ENCODE data around the gene YLPM1.

The YLPM1 gene

GRCh38 chr14:74816124-74816523 lies 53.0 kb downstream of the YLPM1 start:
- H3K4me3 ChIP-seq (ENCODE audit: insufficient read length, low read depth), result no peak overlapping the region
- TF ChIP-seq ZNF274 (IDR thresholded peaks at IDR 0.05; ENCODE audit: low read depth, low read length) (no peak), SUZ12 (IDR thresholded peaks at IDR 0.05; ENCODE audit: extremely low read depth, insufficient read depth, insufficient read length) (no peak)
- no peak overlapping the region for H3K9ac ChIP-seq (ENCODE audit: insufficient read length, low read depth)
- DNase-seq (ENCODE audit: low read depth, low spot score), result no peak
- H3K4me1 ChIP-seq (ENCODE audit: insufficient read depth, insufficient read length), result no peaks in the 10 kb centered on the region
- no peaks in the 10 kb centered on the region for H3K9me3 ChIP-seq (ENCODE audit: insufficient read depth, low read length)
- H3K36me3 ChIP-seq (ENCODE audit: insufficient read depth, insufficient read length, low read length), result peaks cover 63% of the 10 kb centered on the region
- H3K27me3 ChIP-seq (ENCODE audit: insufficient read depth, insufficient read length), result no peaks in the 10 kb centered on the region

DNA sequence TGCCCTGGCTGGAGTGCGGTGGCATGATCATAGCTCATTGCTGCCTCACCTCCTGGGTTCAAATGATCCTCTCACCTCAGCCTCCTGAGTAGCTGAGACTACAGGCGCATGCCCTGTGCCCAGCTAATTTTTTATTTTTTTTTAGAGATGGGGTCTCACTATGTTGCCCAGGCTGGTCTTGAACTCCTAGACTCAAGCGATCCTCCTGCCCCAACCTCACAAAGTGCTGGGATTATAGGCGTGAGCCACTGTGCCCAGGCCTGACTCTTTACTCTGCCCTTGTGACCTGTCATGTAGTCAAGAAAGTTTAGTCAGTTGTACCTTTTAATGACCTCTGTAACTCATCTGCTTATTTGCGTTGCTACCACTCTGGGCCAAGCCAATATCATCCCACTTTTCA lies 57.2 kb downstream of the YLPM1 start:
- Histone ChIP-seq H3K4me1 (ENCODE audit: insufficient read depth, insufficient read length) (no peaks in the 10 kb centered on the region), H3K9ac (ENCODE audit: insufficient read length, low read depth) (no peak overlapping the region), H3K9me3 (ENCODE audit: insufficient read depth, low read length) (no peaks in the 10 kb centered on the region), H3K36me3 (ENCODE audit: insufficient read depth, insufficient read length, low read length) (peaks cover 46% of the 10 kb centered on the region), H3K27me3 (ENCODE audit: insufficient read depth, insufficient read length) (no peaks in the 10 kb centered on the region), H3K4me3 (ENCODE audit: insufficient read length, low read depth) (no peak overlapping the region)
- no peak for DNase-seq (ENCODE audit: low read depth, low spot score)
- TF ChIP-seq YY1 (IDR thresholded peaks at IDR 0.05; ENCODE audit: insufficient read depth, insufficient read length) (no peak), ZNF274 (IDR thresholded peaks at IDR 0.05; ENCODE audit: low read depth, low read length) (no peak), SUZ12 (IDR thresholded peaks at IDR 0.05; ENCODE audit: extremely low read depth, insufficient read depth, insufficient read length) (no peak)

- no peak for TF ChIP-seq ZNF274 (IDR thresholded peaks at IDR 0.05; ENCODE audit: low read depth, low read length)
- no peak for TF ChIP-seq YY1 (IDR thresholded peaks at IDR 0.05; ENCODE audit: insufficient read depth, insufficient read length)
- TF ChIP-seq SUZ12 (IDR thresholded peaks at IDR 0.05; ENCODE audit: extremely low read depth, insufficient read depth, insufficient read length), result no peak
- Histone ChIP-seq H3K9me3 (ENCODE audit: insufficient read depth, low read length) (no peaks in the 10 kb centered on the region), H3K4me1 (ENCODE audit: insufficient read depth, insufficient read length) (no peaks in the 10 kb centered on the region), H3K4me3 (ENCODE audit: insufficient read length, low read depth) (no peak overlapping the region), H3K36me3 (ENCODE audit: insufficient read depth, insufficient read length, low read length) (peaks cover 40% of the 10 kb centered on the region), H3K27me3 (ENCODE audit: insufficient read depth, insufficient read length) (no peaks in the 10 kb centered on the region), H3K9ac (ENCODE audit: insufficient read length, low read depth) (no peak overlapping the region)
- no peak for DNase-seq (ENCODE audit: low read depth, low spot score)
These were observed 58.3 kb downstream of the YLPM1 start for GRCh38 chr14:74821267-74821915.

DNA sequence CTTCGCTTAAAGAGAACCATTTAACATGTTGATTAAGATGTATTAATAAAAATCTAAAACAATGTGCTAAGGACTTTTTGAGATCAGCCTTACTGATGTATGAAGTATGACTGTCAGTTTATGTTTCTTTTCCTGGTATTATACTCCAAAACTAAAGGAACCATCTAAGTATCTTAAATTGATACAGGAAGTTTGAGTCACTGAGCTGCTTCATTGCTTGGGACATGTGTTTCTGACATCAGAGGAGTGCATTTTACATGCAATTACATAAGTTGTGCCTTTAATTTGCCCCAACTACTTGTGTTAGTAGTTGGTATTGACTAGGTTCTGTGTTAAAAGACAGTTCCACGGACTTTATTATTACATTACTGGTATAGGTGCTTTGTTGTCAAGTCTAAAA lies 61.9 kb downstream of the YLPM1 start:
- Histone ChIP-seq H3K9ac (ENCODE audit: insufficient read length, low read depth) (no peak overlapping the region), H3K4me1 (ENCODE audit: insufficient read depth, insufficient read length) (no peaks in the 10 kb centered on the region), H3K9me3 (ENCODE audit: insufficient read depth, low read length) (no peaks in the 10 kb centered on the region), H3K36me3 (ENCODE audit: insufficient read depth, insufficient read length, low read length) (peaks cover 30% of the 10 kb centered on the region), H3K4me3 (ENCODE audit: insufficient read length, low read depth) (no peak overlapping the region), H3K27me3 (ENCODE audit: insufficient read depth, insufficient read length) (no peaks in the 10 kb centered on the region)
- TF ChIP-seq ZNF274 (IDR thresholded peaks at IDR 0.05; ENCODE audit: low read depth, low read length) (no peak), YY1 (IDR thresholded peaks at IDR 0.05; ENCODE audit: insufficient read depth, insufficient read length) (no peak), SUZ12 (IDR thresholded peaks at IDR 0.05; ENCODE audit: extremely low read depth, insufficient read depth, insufficient read length) (no peak)
- no peak for DNase-seq (ENCODE audit: low read depth, low spot score)

GRCh38 chr14:74826574-74826973 lies 63.5 kb downstream of the YLPM1 start:
- DNase-seq (ENCODE audit: low read depth, low spot score), result no peak

DNA sequence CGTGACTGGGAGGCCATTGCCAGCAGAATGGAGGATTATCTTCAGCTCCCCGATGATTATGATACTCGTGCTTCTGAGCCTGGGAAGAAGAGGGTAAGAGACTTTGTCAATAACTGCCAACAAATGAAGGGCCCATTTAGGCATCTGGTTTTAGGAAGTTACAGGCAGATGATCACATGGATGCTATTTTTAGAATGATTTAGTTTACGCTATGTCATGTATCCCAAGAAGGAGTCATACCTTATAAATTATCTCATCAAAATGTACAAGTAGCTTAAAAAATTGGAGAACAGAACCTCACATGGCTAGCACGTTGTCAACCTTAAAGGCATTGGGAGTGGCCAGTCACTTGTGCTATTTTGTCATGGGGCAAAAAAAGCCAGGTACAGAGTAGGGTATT lies 66.1 kb downstream of the YLPM1 start:
- no peaks in the 10 kb centered on the region for H3K9me3 ChIP-seq (ENCODE audit: insufficient read depth, low read length)
- H3K4me1 ChIP-seq (ENCODE audit: insufficient read depth, insufficient read length), result no peaks in the 10 kb centered on the region
- H3K36me3 ChIP-seq (ENCODE audit: insufficient read depth, insufficient read length, low read length), result peaks cover 28% of the 10 kb centered on the region
- H3K27me3 ChIP-seq (ENCODE audit: insufficient read depth, insufficient read length), result no peaks in the 10 kb centered on the region
- TF ChIP-seq ZNF274 (IDR thresholded peaks at IDR 0.05; ENCODE audit: low read depth, low read length) (no peak), YY1 (IDR thresholded peaks at IDR 0.05; ENCODE audit: insufficient read depth, insufficient read length) (no peak), SUZ12 (IDR thresholded peaks at IDR 0.05; ENCODE audit: extremely low read depth, insufficient read depth, insufficient read length) (no peak)
- no peak for DNase-seq (ENCODE audit: low read depth, low spot score)
- no peak overlapping the region for H3K4me3 ChIP-seq (ENCODE audit: insufficient read length, low read depth)
- H3K9ac ChIP-seq (ENCODE audit: insufficient read length, low read depth), result no peak overlapping the region

More at GRCh38 chr14:74826574-74826973, 63.5 kb downstream of the YLPM1 start:
- TF ChIP-seq SUZ12 (IDR thresholded peaks at IDR 0.05; ENCODE audit: extremely low read depth, insufficient read depth, insufficient read length) (no peak), YY1 (IDR thresholded peaks at IDR 0.05; ENCODE audit: insufficient read depth, insufficient read length) (no peak), ZNF274 (IDR thresholded peaks at IDR 0.05; ENCODE audit: low read depth, low read length) (no peak)
- Histone ChIP-seq H3K9me3 (ENCODE audit: insufficient read depth, low read length) (no peaks in the 10 kb centered on the region), H3K4me3 (ENCODE audit: insufficient read length, low read depth) (no peak overlapping the region), H3K4me1 (ENCODE audit: insufficient read depth, insufficient read length) (no peaks in the 10 kb centered on the region), H3K36me3 (ENCODE audit: insufficient read depth, insufficient read length, low read length) (peaks cover 27% of the 10 kb centered on the region), H3K9ac (ENCODE audit: insufficient read length, low read depth) (no peak overlapping the region), H3K27me3 (ENCODE audit: insufficient read depth, insufficient read length) (no peaks in the 10 kb centered on the region)

- TF ChIP-seq SUZ12 (IDR thresholded peaks at IDR 0.05; ENCODE audit: extremely low read depth, insufficient read depth, insufficient read length), result no peak
- TF ChIP-seq YY1 (IDR thresholded peaks at IDR 0.05; ENCODE audit: insufficient read depth, insufficient read length), result no peak
- Histone ChIP-seq H3K36me3 (ENCODE audit: insufficient read depth, insufficient read length, low read length) (peaks cover 32% of the 10 kb centered on the region), H3K9ac (ENCODE audit: insufficient read length, low read depth) (no peak overlapping the region), H3K4me1 (ENCODE audit: insufficient read depth, insufficient read length) (no peaks in the 10 kb centered on the region), H3K9me3 (ENCODE audit: insufficient read depth, low read length) (no peaks in the 10 kb centered on the region), H3K27me3 (ENCODE audit: insufficient read depth, insufficient read length) (no peaks in the 10 kb centered on the region), H3K4me3 (ENCODE audit: insufficient read length, low read depth) (no peak overlapping the region)
- no peak for DNase-seq (ENCODE audit: low read depth, low spot score)
These were observed 69.7 kb downstream of the YLPM1 start for GRCh38 chr14:74832849-74833248.
